GM12874 (cell line): ENCODE results near the gene RGS13.

Source experiments
- CTCF ChIP-seq: IDR thresholded peaks from 2 replicates; pipeline ENCODE4 v1.5.1; 2011; ENCODE audit warnings: low read depth, mild to moderate bottlenecking, control low read depth, low read length, moderate library complexity; ENCODE audit not compliant: insufficient read depth

Gene RGS13

DNA sequence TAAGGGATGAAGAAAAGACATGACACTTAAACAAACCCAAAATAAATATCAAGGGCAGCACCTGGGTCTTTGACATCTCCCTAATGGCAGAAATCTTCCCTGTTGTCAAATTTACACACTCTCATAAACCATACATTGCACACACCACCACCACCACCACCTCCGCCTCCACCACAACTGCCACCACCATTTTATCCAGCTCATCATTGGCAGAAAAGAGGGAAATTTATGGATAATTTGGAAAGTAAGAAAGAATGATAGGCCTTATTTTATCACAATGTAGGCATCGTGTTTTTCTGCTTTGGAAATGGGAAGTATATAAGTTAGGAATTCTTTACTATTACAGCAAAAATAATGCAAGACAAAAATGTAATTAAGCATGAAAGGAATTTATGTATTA, 27.3 kb upstream of the RGS13 start:
- TF ChIP-seq CTCF: no peak

DNA sequence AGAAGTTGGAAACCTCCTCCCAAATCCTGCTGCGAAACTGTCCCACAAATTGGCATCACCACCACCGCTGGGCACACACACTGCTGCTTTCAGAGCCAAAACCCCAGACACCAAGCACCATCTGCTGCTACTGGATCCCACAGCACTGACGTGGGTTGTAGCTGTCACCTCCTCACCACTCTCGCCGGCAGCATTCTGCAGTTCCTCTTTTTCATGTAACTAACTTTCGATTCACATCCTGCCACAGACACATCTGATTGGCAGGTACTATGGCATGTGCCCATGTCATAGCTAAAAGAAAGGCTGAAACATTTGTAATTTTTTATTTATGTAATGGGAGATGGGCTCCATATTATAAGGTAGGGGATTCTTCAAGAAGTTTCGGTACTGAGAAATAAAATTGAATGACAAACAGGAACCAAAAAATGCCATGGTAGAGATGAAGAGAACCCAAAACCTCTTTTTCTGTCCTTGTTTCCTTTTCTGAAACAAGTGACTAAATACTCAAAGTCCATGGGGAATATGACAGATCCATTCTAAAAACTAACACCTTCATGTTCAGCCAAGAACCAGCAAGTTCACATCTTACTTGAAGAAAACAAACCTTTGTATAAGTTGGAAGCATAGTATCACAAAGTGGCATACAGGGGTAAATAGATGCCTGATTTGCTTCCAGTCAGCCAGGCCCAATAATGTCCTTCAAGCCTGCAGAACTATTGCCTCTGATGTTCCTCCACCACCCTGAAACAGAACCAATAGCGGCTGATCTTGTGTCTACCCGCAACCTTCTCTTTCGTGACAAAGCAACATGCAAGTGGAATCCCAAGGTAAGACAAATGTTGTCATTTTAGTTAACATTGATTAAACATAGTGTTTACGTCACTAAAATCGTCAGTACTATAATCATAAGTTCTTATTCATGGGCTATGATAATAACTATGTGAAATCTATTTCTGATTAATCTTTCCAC, 26.6 kb upstream of the RGS13 start:
- TF ChIP-seq CTCF: no peak

DNA sequence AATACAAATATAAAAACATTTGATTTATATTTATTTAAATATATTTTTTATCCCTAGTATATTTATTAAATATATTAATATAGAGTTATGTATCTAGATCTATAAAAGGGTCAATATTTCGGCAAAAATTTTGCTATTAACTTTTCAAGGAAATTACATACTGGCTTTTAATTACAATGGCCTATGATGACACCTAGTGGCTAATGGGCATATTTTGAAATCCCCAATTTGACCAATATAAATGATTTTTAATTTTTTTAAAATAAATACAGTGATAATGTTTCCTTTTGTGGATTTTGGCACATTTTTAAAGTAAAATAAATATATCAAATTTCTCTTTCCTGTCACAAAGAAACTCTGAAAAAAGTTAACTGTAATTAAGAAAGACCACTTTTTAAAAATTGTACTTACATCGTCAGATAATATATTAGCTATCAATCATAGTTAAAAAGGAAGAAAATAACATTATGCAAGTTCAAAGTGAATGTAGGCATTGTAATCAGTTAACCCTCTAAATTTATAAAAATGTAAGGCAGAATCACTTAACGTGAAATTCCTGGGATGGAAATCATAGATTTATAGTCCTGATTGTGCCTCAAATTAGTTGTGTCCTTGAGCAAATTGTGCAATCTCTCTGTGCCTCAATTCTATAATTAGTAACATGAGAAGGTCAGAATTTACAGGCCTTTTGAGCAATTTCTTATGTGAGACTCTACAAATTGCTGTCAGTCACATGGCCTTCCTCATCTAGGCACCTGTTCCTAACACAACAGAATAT, 25.6 kb upstream of the RGS13 start:
- 0 out of 2 replicates have a peak, but pooled peaks have one; percentile 12 for TF ChIP-seq CTCF

DNA sequence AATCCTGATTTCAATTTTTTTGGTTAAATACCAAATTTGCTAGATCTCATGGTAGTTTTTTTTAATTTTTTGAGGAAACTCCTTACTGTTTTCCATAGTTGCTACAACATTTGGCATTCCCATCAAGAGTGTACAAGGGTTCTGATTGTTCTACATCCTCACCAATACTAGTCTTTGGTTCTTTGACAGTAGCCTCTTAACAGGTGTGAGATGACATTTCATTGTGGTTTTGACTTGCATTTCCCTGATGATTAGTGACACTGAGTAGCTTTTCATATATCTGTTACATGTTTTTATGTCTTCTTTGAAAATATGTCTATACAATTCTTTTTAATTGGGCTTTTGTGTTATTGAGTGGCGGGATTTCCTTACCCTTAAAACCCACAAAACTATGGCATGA, 20.9 kb upstream of the RGS13 start:
- no peak for TF ChIP-seq CTCF

- TF ChIP-seq CTCF: no peak
Measured at GRCh38 chr1:192620071-192620635, 15.8 kb upstream of the RGS13 start.

GRCh38 chr1:192626366-192627179, 9.4 kb upstream of the RGS13 start:
- no peak for TF ChIP-seq CTCF

GRCh38 chr1:192627901-192628300, 8.0 kb upstream of the RGS13 start:
- TF ChIP-seq CTCF: no peak
